OCI-LY3 (cell line): ENCODE results near the gene CPNE8.

Experiments
- H2AFZ ChIP-seq: fragments of 200-600, 300-600 bp; shearing (Covaris generic); 2 replicates; pipeline ENCODE4 v1.6.0; 2014; ENCODE audit warnings: antibody characterized with exemption, low read depth, low read length
- H3K27ac ChIP-seq: fragments of 200-600, 300-600 bp; sonication (generic); 2 replicates; pipeline ENCODE4 v1.5.1; 2014; ENCODE audit warnings: mild to moderate bottlenecking, low read length, moderate library complexity, mixed read lengths
- H3K27me3 ChIP-seq: fragments of 200-600, 300-600 bp; sonication (generic); 2 replicates; pipeline ENCODE4 v1.6.1; 2014; ENCODE audit warnings: low read depth, low read length, mixed read lengths
- H3K36me3 ChIP-seq: fragments of 200-600, 300-600 bp; sonication (generic); replicated peaks from 2 replicates; pipeline ENCODE3; 2014; ENCODE audit warnings: low read depth, low read length, mixed read lengths
- H3K4me1 ChIP-seq: fragments of 300-600, 200-600 bp; sonication (generic); 2 replicates; pipeline ENCODE4 v1.6.1; 2014; ENCODE audit warnings: low read length, mixed read lengths
- H3K4me2 ChIP-seq: fragments of 200-600, 300-600 bp; sonication (generic); 2 replicates; pipeline ENCODE4 v1.6.1; 2014; ENCODE audit warnings: low read length, mixed read lengths
- H3K4me3 ChIP-seq: fragments of 300-600, 200-600 bp; sonication (generic); 2 replicates; pipeline ENCODE4 v1.5.1; 2014; ENCODE audit warnings: antibody characterized with exemption, mild to moderate bottlenecking, low read length, moderate library complexity
- H3K79me2 ChIP-seq: fragments of 300-600, 200-600 bp; shearing (Covaris generic); 2 replicates; pipeline ENCODE4 v1.6.1; 2014; ENCODE audit warnings: mild to moderate bottlenecking, low read length, mixed read lengths
- H3K9ac ChIP-seq: fragments of 300-600, 200-600 bp; shearing (Covaris generic); 2 replicates; pipeline ENCODE4 v1.6.0; 2014; ENCODE audit warnings: mild to moderate bottlenecking, low read length, moderate library complexity
- H3K9me3 ChIP-seq: fragments of 200-600, 300-600 bp; shearing (Covaris generic); 2 replicates; pipeline ENCODE4 v1.6.1; 2014; ENCODE audit warnings: low read length, mixed read lengths; ENCODE audit not compliant: insufficient read depth
- H4K20me1 ChIP-seq: fragments of 200-600, 300-600 bp; sonication (generic); 2 replicates; pipeline ENCODE4 v1.6.1; 2016; ENCODE audit warnings: low read length, mixed read lengths; ENCODE audit not compliant: insufficient read depth
- EZH2phosphoT487 ChIP-seq: fragments of 200-600 bp; shearing (Covaris generic); IDR thresholded peaks from 2 replicates; pipeline ENCODE4 v1.6.1; 2018; ENCODE audit warnings: antibody characterized with exemption, mixed run types, low read depth
- TF ChIP-seq, protein P1 (sequence below): fragments of 200-600, 300-600 bp; sonication (generic); IDR thresholded peaks from 2 replicates; pipeline ENCODE4 v1.5.1; 2014; ENCODE audit warnings: antibody characterized with exemption, low read length, low read depth

CPNE8 gene

DNA sequence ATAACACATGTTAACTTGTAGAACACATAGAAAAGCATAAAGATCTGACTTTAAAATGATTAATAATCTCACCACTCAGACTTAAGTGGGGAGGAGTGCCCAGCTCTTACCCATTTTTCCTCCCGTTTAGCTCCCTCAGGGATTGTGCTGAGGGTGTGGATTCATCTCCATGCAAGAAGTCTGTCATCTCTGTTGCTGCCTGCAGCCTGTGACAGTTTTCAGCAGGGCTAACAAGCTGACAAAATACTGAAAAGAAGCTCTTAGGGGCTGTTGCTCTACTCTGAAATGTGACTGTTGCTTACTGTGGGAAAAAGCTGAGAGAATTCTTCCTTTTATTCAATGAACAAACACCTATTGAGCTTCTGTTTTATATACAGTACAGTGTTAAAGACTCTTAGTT is 216.2 kb downstream of the CPNE8 start:
- TF ChIP-seq EZH2phosphoT487: no peak
- TF ChIP-seq, protein P1, sequence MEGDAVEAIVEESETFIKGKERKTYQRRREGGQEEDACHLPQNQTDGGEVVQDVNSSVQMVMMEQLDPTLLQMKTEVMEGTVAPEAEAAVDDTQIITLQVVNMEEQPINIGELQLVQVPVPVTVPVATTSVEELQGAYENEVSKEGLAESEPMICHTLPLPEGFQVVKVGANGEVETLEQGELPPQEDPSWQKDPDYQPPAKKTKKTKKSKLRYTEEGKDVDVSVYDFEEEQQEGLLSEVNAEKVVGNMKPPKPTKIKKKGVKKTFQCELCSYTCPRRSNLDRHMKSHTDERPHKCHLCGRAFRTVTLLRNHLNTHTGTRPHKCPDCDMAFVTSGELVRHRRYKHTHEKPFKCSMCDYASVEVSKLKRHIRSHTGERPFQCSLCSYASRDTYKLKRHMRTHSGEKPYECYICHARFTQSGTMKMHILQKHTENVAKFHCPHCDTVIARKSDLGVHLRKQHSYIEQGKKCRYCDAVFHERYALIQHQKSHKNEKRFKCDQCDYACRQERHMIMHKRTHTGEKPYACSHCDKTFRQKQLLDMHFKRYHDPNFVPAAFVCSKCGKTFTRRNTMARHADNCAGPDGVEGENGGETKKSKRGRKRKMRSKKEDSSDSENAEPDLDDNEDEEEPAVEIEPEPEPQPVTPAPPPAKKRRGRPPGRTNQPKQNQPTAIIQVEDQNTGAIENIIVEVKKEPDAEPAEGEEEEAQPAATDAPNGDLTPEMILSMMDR: no peak
- Histone ChIP-seq H2AFZ (no peak overlapping the region), H3K27ac (no peak overlapping the region), H3K4me1 (no peaks in the 10 kb centered on the region), H3K9me3 (no peaks in the 10 kb centered on the region), H3K4me2 (no peak overlapping the region), H3K27me3 (no peaks in the 10 kb centered on the region), H3K36me3 (no peaks in the 10 kb centered on the region), H3K79me2 (no peaks in the 10 kb centered on the region), H3K9ac (no peak overlapping the region), H3K4me3 (no peak overlapping the region), H4K20me1 (no peaks in the 10 kb centered on the region)

DNA sequence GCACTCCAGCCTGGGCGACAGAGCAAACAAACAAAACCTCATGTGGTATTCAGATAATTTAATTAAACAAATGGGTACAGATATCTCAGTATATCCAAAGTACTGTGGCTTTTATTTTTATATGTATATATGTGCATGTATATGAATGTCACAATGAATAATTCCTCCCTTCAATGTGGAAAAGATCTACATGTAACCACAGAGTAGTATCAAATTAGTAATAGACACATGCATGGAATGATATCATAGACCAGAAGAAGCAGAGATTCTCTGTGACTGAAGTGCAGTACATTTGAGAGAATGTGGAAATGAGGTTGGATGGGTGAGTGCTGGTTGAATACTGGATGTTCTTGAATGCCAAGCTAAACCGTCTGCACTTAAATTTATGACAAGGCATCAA is 222.9 kb downstream of the CPNE8 start:
- H2AFZ ChIP-seq: no peak overlapping the region
- H3K27ac ChIP-seq: no peak overlapping the region
- H4K20me1 ChIP-seq: no peaks in the 10 kb centered on the region
- no peak overlapping the region for H3K9ac ChIP-seq
- no peaks in the 10 kb centered on the region for H3K27me3 ChIP-seq
- H3K9me3 ChIP-seq: no peaks in the 10 kb centered on the region
- TF ChIP-seq, protein P1: no peak
- no peak for TF ChIP-seq EZH2phosphoT487
- no peaks in the 10 kb centered on the region for H3K36me3 ChIP-seq
- no peaks in the 10 kb centered on the region for H3K4me1 ChIP-seq
- no peaks in the 10 kb centered on the region for H3K79me2 ChIP-seq
- no peak overlapping the region for H3K4me3 ChIP-seq
- no peak overlapping the region for H3K4me2 ChIP-seq

DNA sequence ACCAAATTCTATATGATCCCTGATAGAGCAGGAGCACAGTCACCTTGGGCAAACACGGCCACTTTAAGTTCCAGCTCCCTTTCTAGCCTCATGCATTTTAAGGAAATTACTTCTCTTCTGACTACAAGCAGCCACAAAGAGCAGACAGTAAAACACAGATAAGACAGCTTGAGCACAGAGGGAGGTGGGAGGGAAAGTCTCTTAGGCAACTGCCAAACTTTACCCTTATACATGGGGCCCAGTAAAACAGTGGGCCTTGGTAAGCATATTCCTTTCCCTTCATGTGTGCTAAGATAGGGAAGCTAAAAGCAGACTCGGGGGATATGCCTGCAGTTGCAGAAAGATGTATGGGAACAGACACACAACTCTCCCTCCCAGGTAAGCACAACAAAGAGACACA is 235.9 kb downstream of the CPNE8 start:
- no peaks in the 10 kb centered on the region for H3K27me3 ChIP-seq
- H3K9me3 ChIP-seq: no peaks in the 10 kb centered on the region
- H3K9ac ChIP-seq: no peak overlapping the region
- H3K4me2 ChIP-seq: no peak overlapping the region
- H3K4me3 ChIP-seq: no peak overlapping the region
- TF ChIP-seq, protein P1: no peak
- TF ChIP-seq EZH2phosphoT487: no peak
- H3K27ac ChIP-seq: no peak overlapping the region
- no peaks in the 10 kb centered on the region for H3K4me1 ChIP-seq
- H3K36me3 ChIP-seq: no peaks in the 10 kb centered on the region
- no peak overlapping the region for H2AFZ ChIP-seq
- no peaks in the 10 kb centered on the region for H3K79me2 ChIP-seq
- no peaks in the 10 kb centered on the region for H4K20me1 ChIP-seq

DNA sequence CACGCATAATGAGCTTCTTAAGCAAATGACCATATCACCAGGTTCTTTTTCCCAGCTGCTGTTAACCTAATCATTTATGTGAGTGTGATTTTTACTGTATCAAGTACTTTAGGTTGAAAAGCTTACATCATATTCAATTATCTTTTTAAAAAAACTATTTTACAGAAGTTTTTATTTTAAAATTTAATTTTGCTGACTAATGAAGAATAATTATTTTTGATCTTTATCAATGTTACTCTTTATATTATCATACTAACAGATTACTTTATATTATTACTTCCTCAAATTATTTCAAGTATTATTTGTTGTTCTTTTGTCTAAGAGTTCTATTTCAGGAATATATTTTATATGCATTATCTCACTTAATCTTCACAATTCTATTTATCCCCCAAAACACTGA is 236.3 kb downstream of the CPNE8 start:
- no peaks in the 10 kb centered on the region for H3K79me2 ChIP-seq
- no peak overlapping the region for H3K9ac ChIP-seq
- no peaks in the 10 kb centered on the region for H4K20me1 ChIP-seq
- H3K4me1 ChIP-seq: no peaks in the 10 kb centered on the region
- no peaks in the 10 kb centered on the region for H3K36me3 ChIP-seq
- TF ChIP-seq EZH2phosphoT487: no peak
- TF ChIP-seq, protein P1: no peak
- H3K4me3 ChIP-seq: no peak overlapping the region
- no peaks in the 10 kb centered on the region for H3K27me3 ChIP-seq
- no peak overlapping the region for H3K4me2 ChIP-seq
- H2AFZ ChIP-seq: no peak overlapping the region
- H3K9me3 ChIP-seq: no peaks in the 10 kb centered on the region
- no peak overlapping the region for H3K27ac ChIP-seq
